Astrocyte (in vitro differentiated cells and primary cell): ENCODE measurements around the gene SLC35B3. TPM values are rescaled to one million over a fixed set of nuclear protein-coding genes. Genes with fewer than 3 reads are reported as not detected.

ENCODE experiments used
- DNase-seq: peaks from one replicate; pipeline ENCODE4 v3.0.0-alpha.2; 2010; ENCODE audit warnings: low read depth
- FAIRE-seq: peaks from 2 replicates; lab custom pipeline; 2011; peaks lifted over from hg19 to GRCh38; lab: Jason Lieb, UNC
- H2AFZ ChIP-seq: 2 replicates; pipeline ENCODE4 v1.6.0; 2012; ENCODE audit warnings: low read depth, low read length, inconsistent platforms
- H3K27ac ChIP-seq: 2 replicates; pipeline ENCODE4 v1.5.1; 2011; ENCODE audit warnings: low read depth, low read length, inconsistent platforms
- H3K27me3 ChIP-seq: 2 replicates; pipeline ENCODE4 v1.6.0; 2011; ENCODE audit warnings: low read length, inconsistent platforms; ENCODE audit not compliant: insufficient read depth
- H3K36me3 ChIP-seq: 2 replicates; pipeline ENCODE4 v1.5.1; 2011; ENCODE audit warnings: low read length, inconsistent platforms; ENCODE audit not compliant: insufficient read depth
- H3K4me1 ChIP-seq: 2 replicates; pipeline ENCODE4 v1.5.1; 2011; ENCODE audit warnings: low read length, inconsistent platforms; ENCODE audit not compliant: insufficient read depth
- H3K4me2 ChIP-seq: 2 replicates; pipeline ENCODE4 v1.6.0; 2012; ENCODE audit warnings: low read length, inconsistent platforms
- H3K4me3 ChIP-seq: 2 replicates; pipeline ENCODE4 v1.5.1; 2011; ENCODE audit warnings: low read depth, mild to moderate bottlenecking, low read length, inconsistent platforms; ENCODE audit not compliant: insufficient read depth
- H3K79me2 ChIP-seq: 2 replicates; pipeline ENCODE4 v1.6.0; 2012; ENCODE audit warnings: mild to moderate bottlenecking, low read length, inconsistent platforms; ENCODE audit not compliant: insufficient read depth
- H3K9ac ChIP-seq: 2 replicates; pipeline ENCODE4 v1.6.0; 2012; ENCODE audit warnings: mild to moderate bottlenecking, low read length, inconsistent platforms
- H3K9me3 ChIP-seq: 2 replicates; pipeline ENCODE4 v1.5.1; 2012; ENCODE audit warnings: low read depth, mild to moderate bottlenecking, low read length, inconsistent platforms; ENCODE audit not compliant: insufficient read depth
- H4K20me1 ChIP-seq: 2 replicates; pipeline ENCODE4 v1.6.0; 2012; ENCODE audit warnings: low read length, inconsistent platforms; ENCODE audit not compliant: insufficient read depth
- H3K27ac Mint-ChIP-seq: one replicate; pipeline ENCODE4 v1.8.0; 2021; ENCODE audit warnings: mild to moderate bottlenecking, mixed read lengths; ENCODE audit not compliant: unreplicated experiment
- H3K27me3 Mint-ChIP-seq: one replicate; pipeline ENCODE4 v1.8.0; 2021; ENCODE audit warnings: low read depth, mixed read lengths; ENCODE audit not compliant: unreplicated experiment
- H3K36me3 Mint-ChIP-seq: one replicate; pipeline ENCODE4 v1.8.0; 2021; ENCODE audit warnings: low read depth, mixed read lengths; ENCODE audit not compliant: unreplicated experiment
- H3K4me1 Mint-ChIP-seq: one replicate; pipeline ENCODE4 v1.8.0; 2021; ENCODE audit warnings: low read depth, mixed read lengths; ENCODE audit not compliant: unreplicated experiment
- H3K4me3 Mint-ChIP-seq: one replicate; pipeline ENCODE4 v1.8.0; 2021; ENCODE audit warnings: mild to moderate bottlenecking, moderate library complexity, mixed read lengths; ENCODE audit not compliant: unreplicated experiment
- H3K9me3 Mint-ChIP-seq: one replicate; pipeline ENCODE4 v1.8.0; 2021; ENCODE audit warnings: mild to moderate bottlenecking, mixed read lengths; ENCODE audit not compliant: unreplicated experiment
- EZH2 ChIP-seq: IDR thresholded peaks from 2 replicates; pipeline ENCODE4 v1.6.1; 2012; ENCODE audit warnings: mild to moderate bottlenecking, low read length, inconsistent platforms; ENCODE audit not compliant: insufficient read depth
- total RNA-seq: library from RNA; stranded (reverse); gene quantifications from 2 replicates; pipeline ENCODE4 v1.2.1, GENCODE V29; 2021
- TF ChIP-seq, protein P1 (sequence below): IDR thresholded peaks from 2 replicates; pipeline ENCODE4 v1.5.1; 2011; ENCODE audit warnings: low read depth, mild to moderate bottlenecking, inconsistent platforms, low read length, moderate library complexity; ENCODE audit not compliant: insufficient read depth

Gene SLC35B3
- total RNA-seq, 1 donor from 2014 or later, result 32.4 TPM

DNA sequence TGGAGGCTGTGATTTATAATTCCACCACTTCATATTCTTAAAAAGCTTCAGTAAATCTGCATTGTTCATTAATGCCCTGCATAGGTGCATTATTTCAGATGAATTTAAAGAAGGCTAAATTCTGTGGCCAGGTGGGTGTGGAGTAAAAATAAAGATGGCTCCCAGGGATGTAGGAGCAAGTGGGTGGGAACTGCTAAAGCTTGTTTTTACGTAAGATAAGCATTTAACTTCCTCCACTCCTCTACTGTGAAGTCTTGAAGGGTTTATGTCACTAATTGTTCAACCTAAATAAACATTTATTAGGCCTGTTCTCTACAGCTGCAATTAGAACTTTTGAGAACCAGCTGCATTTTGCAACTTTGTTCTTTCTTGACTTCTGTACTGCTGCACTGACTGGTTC lies 6.8 kb upstream of the SLC35B3 start:
- H2AFZ ChIP-seq, result no peak overlapping the region
- no peaks in the 10 kb centered on the region for H3K9me3 ChIP-seq
- Mint-ChIP-seq H3K36me3 (no peaks in the 10 kb centered on the region), H3K27ac (no peak overlapping the region), H3K4me1 (no peaks in the 10 kb centered on the region), H3K4me3 (no peak overlapping the region), H3K9me3 (no peaks in the 10 kb centered on the region), H3K27me3 (no peaks in the 10 kb centered on the region)
- no peak overlapping the region for H3K9ac ChIP-seq
- H3K4me3 ChIP-seq, result no peak overlapping the region
- DNase-seq, result no peak
- no peak overlapping the region for H3K27ac ChIP-seq
- no peak overlapping the region for H3K4me2 ChIP-seq
- H3K36me3 ChIP-seq, result no peaks in the 10 kb centered on the region
- no peaks in the 10 kb centered on the region for H3K27me3 ChIP-seq
- TF ChIP-seq, protein P1, sequence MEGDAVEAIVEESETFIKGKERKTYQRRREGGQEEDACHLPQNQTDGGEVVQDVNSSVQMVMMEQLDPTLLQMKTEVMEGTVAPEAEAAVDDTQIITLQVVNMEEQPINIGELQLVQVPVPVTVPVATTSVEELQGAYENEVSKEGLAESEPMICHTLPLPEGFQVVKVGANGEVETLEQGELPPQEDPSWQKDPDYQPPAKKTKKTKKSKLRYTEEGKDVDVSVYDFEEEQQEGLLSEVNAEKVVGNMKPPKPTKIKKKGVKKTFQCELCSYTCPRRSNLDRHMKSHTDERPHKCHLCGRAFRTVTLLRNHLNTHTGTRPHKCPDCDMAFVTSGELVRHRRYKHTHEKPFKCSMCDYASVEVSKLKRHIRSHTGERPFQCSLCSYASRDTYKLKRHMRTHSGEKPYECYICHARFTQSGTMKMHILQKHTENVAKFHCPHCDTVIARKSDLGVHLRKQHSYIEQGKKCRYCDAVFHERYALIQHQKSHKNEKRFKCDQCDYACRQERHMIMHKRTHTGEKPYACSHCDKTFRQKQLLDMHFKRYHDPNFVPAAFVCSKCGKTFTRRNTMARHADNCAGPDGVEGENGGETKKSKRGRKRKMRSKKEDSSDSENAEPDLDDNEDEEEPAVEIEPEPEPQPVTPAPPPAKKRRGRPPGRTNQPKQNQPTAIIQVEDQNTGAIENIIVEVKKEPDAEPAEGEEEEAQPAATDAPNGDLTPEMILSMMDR, result no peak
- no peak for TF ChIP-seq EZH2
- no peaks in the 10 kb centered on the region for H3K79me2 ChIP-seq
- no peak for FAIRE-seq
- H3K4me1 ChIP-seq, result no peaks in the 10 kb centered on the region
- no peaks in the 10 kb centered on the region for H4K20me1 ChIP-seq

DNA sequence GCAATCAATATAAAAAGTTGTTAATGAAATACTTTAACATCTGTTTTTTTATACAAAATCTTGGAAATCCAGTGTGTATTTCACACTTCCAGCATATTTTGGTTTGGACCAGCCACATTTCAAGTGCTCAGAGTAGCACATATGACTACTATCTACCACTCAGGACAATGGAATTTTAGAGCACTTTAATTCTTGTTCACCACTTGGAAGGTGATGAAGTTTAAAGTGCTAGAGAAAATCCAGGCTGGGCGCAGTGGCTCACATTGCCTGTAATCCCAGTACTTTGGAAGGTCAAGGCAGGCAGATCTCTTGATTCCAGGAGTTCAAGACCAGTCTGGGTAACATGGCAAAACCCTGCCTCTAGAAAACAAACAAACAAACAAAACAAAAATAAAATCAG lies 6.1 kb upstream of the SLC35B3 start:
- H3K4me1 Mint-ChIP-seq, result no peaks in the 10 kb centered on the region
- no peak overlapping the region for H3K27ac ChIP-seq
- H3K36me3 ChIP-seq, result no peaks in the 10 kb centered on the region
- no peaks in the 10 kb centered on the region for H4K20me1 ChIP-seq
- H3K4me2 ChIP-seq, result no peak overlapping the region
- H3K27me3 Mint-ChIP-seq, result no peaks in the 10 kb centered on the region
- H3K36me3 Mint-ChIP-seq, result no peaks in the 10 kb centered on the region
- no peak overlapping the region for H2AFZ ChIP-seq
- no peaks in the 10 kb centered on the region for H3K4me1 ChIP-seq
- no peak overlapping the region for H3K4me3 Mint-ChIP-seq
- no peak overlapping the region for H3K9ac ChIP-seq
- no peak overlapping the region for H3K27ac Mint-ChIP-seq
- no peaks in the 10 kb centered on the region for H3K9me3 ChIP-seq
- TF ChIP-seq, protein P1, result no peak
- TF ChIP-seq EZH2, result no peak
- no peaks in the 10 kb centered on the region for H3K79me2 ChIP-seq
- H3K27me3 ChIP-seq, result no peaks in the 10 kb centered on the region
- no peak for FAIRE-seq
- DNase-seq, result no peak
- no peak overlapping the region for H3K4me3 ChIP-seq
- no peaks in the 10 kb centered on the region for H3K9me3 Mint-ChIP-seq

DNA sequence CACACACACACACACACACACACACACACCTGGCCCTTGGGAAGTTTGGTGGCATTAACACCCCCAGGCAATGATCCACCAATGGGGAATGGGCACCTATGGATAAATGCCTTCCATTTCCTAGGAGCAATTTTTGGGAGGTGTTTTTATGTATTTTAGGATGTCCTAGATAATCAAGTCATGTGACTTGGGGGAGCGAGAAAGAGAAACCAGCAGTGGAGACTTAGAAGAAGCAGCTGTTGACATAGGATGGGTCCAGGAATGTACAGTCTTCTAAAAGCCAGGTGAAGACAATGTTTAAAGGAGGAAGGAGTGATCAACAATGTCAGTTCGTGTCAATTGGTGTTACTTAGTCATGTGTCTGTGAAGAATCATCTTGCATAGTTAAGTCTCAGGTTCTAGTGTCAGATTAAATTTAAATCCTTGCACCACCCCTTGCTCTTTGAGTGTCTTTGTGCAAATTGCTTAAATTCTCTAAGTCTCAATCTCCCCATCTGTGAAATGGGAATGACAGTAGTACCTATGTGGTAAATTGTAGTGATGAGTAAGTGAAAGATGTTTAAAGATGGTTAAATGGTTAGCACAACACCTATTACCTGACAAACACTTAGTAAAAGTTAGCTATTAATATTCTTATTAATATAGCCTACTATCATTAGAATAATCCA lies 4.4 kb upstream of the SLC35B3 start:
- Histone ChIP-seq H3K9me3 (no peaks in the 10 kb centered on the region), H3K4me1 (peaks cover 5% of the 10 kb centered on the region), H3K9ac (no peak overlapping the region), H3K4me3 (no peak overlapping the region), H3K4me2 (no peak overlapping the region), H3K79me2 (peaks cover 6% of the 10 kb centered on the region), H3K27me3 (no peaks in the 10 kb centered on the region), H2AFZ (no peak overlapping the region), H4K20me1 (no peaks in the 10 kb centered on the region), H3K27ac (no peak overlapping the region), H3K36me3 (no peaks in the 10 kb centered on the region)
- Mint-ChIP-seq H3K4me3 (no peak overlapping the region), H3K27me3 (no peaks in the 10 kb centered on the region), H3K27ac (no peak overlapping the region), H3K4me1 (peaks cover 2% of the 10 kb centered on the region), H3K36me3 (no peaks in the 10 kb centered on the region), H3K9me3 (no peaks in the 10 kb centered on the region)
- DNase-seq, result no peak
- no peak for FAIRE-seq
- TF ChIP-seq, protein P1, result no peak
- TF ChIP-seq EZH2, result no peak
